ENCODE results near the gene MACROD2.

Gene MACROD2

DNA sequence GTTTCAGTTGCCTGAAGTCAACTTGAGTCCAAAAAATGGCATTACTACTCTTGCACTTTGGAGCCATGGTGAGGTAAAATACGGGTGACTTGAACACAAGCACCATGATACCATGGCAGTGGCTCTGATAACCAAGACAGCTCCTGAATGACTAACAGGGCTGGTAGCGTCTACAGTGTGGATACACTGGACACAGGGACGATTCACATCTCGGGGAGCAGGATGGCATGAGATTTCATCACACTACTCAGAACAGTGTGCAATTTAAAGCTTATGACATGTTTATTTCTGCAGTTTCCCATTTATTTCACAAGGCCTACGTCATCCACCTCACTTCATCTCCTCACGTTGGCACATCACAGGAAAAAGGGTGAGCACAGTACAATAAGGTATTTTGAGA lies 1627.1 kb downstream of the MACROD2 start:
- DNase-seq = no peak

GRCh38 chr20:15623215-15623614 lies 1627.9 kb downstream of the MACROD2 start:
- no peak for DNase-seq

DNA sequence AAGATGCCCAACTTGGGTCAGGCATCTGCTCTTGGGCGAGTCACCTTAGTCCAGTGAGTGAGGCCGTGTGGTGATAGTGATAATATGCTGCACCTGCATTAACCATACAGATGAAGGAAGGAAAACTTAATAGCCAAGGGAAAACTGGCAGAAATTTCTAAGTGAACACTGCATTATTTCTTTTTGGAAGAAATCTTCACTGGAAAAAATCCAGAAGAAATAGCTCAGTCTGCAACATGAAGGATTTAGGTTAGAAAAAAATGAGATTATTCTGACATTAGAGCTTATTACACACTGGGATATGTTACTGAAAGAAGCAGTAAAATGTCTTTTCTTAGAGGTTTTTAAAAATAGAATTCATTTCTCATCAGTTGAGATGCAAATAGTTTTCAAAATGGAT lies 1630.7 kb downstream of the MACROD2 start:
- DNase-seq = no peak

DNA sequence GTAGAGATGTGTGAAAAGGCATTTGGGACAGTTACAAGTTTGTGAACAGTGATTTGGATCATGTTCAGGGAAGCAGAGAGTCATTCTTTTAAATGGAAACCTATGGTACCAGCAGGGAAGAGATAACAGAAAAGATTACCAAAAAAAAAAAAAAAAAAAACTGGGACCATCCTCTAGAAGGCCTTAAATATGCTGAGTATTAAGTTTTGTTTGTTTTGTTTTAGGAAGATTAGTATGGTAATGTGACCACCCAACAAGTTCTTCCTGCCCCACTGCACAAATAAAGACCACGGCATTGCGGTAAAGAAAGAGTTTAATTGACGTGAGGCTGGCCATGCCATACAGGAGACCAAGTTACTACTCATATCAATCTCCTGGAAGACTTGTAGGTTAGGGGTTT lies 1631.8 kb downstream of the MACROD2 start:
- DNase-seq = no peak

- no peak for DNase-seq
Observed at GRCh38 chr20:15627501-15627903, 1632.2 kb downstream of the MACROD2 start.

DNA sequence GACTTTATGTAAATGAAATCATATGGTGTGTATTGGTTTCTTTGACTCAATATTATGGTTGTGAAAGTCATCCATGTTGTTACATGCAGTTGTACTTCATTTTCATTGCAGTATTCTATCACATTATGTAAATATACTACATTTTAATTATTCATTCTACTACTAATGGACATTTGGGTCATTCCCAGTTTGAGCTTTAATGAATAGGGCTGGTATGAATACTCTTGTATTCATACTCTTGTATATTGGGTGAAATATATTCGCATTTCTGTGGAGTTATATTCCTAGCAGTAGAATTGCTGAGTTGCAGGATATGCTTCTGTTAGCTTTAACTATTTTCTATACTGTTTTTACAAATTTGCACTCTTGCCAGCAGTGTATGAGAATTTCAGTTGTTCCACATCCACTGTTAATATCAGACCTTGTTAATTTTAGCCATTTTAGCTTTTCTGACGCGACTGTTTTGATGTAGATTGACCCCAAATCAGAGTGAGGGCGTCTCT lies 1633.6 kb downstream of the MACROD2 start:
- no peak for DNase-seq

GRCh38 chr20:15630360-15630759 lies 1635.0 kb downstream of the MACROD2 start:
- no peak for DNase-seq

- DNase-seq = no peak
Observed at GRCh38 chr20:15632680-15633079, 1637.4 kb downstream of the MACROD2 start.

DNA sequence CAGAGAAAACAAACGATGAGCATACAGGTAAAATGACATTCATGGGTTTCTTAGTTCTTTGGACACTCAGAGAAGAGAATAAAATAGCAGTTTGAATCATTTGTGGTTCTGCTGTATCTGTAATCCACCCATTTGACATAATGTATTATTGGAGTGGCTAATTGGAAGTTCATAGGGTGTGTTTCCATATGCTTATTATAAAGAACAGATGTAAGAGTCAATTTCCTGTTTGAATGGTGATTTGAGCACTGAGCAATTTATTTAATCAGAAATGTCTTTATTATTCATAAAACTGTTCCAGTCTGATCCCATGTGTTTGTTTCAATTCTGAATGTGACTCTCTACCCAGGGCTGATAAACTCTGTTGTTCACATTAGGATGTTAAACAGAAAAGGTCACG lies 1638.8 kb downstream of the MACROD2 start:
- DNase-seq = no peak

DNA sequence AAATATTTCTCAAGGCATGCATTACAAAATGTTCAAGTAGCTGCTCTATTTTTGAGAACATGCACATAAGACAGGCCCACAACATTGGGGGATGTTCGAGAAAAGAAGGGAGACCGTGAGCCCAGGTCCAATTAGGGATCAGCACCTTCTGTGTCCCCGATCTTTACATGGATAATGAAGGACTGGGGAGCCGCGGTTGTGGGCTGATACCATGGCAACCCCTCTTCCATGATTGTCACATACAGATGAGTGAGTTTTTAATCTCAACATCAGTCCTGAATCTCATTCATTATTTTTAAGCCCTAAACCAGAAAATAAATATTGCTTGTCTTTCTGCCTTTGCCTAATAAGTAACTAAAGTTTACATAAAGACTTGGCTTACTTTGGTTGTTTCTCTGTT lies 1642.2 kb downstream of the MACROD2 start:
- DNase-seq = no peak

DNA sequence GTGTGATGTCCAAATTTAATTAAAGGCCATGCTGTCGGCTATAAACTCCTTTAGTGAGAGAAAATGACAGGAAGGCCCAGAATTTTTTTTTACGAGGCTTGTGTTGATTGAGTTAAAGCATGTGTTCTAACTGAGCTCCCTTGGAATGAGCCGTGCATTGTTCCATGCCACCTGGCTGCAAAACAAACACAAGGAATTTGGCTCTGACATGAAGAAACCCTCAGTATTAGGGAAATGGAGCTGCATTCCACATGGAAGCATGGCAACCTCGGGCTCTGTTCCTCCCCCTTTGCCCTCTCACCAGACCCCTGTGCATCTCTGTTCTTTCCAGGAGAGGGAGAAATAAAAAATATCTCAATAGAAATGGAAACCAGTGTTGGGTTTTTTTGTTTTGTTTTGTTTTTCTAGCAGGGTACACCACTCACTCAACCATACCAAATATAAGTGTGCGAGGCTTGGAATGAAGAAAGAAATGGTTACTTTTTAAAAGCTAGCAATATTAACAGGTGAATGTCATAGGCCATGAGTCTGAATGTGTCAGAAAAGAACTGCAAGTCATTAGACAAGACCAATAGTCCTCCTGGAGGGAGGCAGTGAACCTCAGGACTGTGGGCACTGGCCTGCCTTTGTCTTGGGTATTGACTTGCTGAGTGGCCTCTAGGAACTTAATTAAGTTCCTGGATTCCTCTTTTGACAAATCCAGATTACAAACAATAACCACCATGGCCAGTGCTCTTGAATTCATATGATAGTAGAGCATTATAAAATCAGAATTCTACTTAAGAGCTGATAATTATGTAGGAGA lies 1642.8 kb downstream of the MACROD2 start:
- no peak for DNase-seq

DNA sequence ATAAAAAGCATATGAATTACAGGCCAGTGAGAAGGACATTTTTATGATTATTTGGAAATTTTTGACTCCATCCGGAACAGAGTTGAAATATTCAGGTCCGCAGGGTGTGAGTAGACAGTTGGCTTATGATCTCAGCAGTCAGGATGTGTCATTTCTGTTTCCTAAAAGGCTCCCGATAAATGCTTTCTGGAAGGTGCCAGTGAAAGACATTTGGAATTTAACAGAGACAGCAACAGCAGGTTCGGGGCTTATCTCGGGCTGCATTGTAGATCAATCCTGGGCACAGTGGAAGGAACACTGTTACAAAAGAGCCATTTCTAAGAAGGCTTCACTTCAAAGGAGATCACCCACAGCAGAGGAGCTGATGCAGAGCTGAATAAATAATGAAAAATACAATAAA lies 1643.5 kb downstream of the MACROD2 start:
- no peak for DNase-seq

DNA sequence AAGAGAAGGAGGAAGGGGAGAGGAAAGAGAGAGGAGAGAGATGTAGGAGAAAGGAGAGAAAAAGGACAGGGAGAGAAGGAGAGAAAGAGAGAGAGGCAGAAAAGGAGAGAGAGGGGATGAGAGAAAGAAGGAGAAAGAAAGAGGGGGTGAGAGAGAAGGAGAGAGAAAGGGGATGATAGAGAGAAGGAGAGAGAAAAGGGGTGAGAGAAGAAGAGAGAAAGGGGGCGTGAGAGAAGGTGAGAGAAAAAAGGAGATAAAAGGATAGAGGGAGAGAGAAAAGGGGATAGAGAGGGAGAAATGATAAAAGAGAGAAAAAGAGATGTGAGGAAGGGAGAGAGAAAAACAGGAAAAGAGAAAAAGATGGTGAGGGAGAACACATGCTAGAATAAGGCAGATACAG lies 1644.5 kb downstream of the MACROD2 start:
- no peak for DNase-seq

DNA sequence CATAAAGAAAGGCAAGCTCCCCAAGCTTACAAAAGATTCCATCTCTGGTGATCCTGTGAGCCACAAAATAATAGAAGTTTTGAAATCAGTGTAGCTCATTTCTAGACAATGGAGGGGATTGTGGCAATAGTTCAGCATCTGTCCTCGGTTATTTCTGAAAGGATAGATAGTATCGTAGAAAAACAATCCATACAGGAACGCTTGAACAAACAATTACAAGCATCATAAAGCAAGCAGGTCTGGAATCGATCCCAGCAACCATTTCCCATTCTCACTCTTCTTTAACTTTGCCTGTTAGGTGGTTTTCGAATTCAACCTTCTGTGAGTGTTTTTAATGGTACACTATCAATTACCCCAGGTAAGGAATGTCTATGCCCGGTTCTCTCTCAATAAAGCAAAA lies 1646.8 kb downstream of the MACROD2 start:
- DNase-seq = no peak

- no peak for DNase-seq
Observed at GRCh38 chr20:15642676-15643075, 1647.4 kb downstream of the MACROD2 start.

- no peak for DNase-seq
Observed at GRCh38 chr20:15643713-15644112, 1648.4 kb downstream of the MACROD2 start.

GRCh38 chr20:15645816-15646215 lies 1650.5 kb downstream of the MACROD2 start:
- DNase-seq = no peak

GRCh38 chr20:15653396-15654207 lies 1658.3 kb downstream of the MACROD2 start:
- no peak for DNase-seq

DNA sequence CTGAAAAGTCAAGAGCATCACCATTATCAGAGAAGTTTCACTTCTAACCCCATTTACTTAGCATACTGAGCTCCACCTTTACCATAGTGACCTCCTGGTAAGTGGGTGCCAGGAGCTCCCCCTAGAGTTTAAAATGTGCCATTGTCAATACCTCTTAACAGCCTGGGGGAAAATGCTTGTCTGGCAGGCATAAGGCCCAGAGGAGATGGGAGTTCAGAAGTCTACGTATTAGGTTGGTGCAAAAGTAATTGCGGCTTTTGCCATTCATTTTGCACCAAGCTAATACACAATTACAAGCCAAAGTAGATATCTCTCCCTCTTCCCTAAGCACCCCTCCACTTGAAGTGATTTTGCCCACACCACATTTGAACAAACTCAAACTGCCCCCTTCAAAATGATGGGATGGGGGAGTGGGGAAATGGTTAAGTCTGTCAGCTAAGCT lies 1658.9 kb downstream of the MACROD2 start:
- DNase-seq = peak; percentile 45

DNA sequence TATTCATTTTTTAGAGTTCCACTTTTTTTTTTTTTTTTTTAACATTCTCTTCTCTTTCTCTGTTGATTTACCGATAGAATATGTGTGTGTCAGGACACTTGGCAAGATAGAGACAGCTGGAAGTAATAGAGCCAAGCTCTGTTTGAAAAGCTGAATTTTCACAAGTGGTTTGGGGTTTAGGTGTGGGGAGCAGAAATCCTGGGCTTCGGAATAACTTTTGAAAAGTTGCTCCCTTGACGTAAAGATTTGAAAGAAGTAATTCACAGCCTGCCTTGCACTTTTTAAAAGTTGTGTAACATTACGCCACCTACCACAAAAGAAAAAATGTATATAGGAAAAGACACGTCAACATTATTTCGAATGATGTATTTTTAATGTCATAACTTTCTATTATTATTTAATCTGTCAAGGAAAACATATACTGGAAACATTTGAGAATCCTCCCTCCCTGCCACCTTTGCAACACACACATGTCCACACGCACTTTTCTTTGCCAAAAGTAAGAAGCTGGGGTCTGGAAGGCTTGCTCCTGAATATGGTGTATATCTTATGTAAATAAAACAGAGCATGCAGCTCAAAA lies 1660.1 kb downstream of the MACROD2 start:
- DNase-seq = no peak

GRCh38 chr20:15656124-15656523 lies 1660.8 kb downstream of the MACROD2 start:
- DNase-seq = no peak

GRCh38 chr20:15658295-15658694 lies 1663.0 kb downstream of the MACROD2 start:
- DNase-seq = no peak

DNA sequence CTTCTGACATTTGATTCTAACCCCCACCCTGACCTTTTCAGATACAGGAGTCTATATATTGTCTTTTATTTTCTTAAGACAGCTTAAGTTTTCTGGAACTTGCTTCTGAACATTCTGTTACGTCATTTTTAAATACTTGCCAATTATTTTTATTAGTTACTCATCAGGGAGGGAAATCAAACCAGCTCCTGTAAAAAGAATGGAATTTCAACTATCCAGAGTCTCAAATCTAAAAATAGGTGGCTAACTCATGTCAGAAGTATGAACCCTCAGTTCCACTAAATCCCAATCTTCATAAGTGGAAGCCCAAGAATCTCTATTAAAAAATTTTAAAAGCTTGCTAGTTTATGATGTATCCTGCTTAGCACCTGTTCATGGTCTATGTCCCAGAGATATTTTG lies 1677.9 kb downstream of the MACROD2 start:
- DNase-seq = no peak

Data from NCI-H748 treated with DMSO at 0.1 percent for 48 hours (cell line).